Brain microvascular endothelial cell (primary cell): Measurements from ENCODE around the gene PIH1D2.
A peak's percentile ranks its signal among the peaks of the same experiment; 100 is the strongest.

Experiments used
- DNase-seq: peaks from one replicate; pipeline ENCODE4 v3.0.0-alpha.2; 2020
- H3K27ac ChIP-seq: fragments of 250-450 bp; sonication (Bioruptor Pico); 2 replicates; pipeline ENCODE4 v1.5.1; 2020; ENCODE audit warnings: mild to moderate bottlenecking, moderate library complexity
- H3K27me3 ChIP-seq: fragments of 250-450 bp; sonication (Bioruptor Pico); replicated peaks from 2 replicates; pipeline ENCODE4 v1.5.1; 2020; ENCODE audit warnings: mild to moderate bottlenecking
- H3K36me3 ChIP-seq: fragments of 250-450 bp; sonication (Bioruptor Pico); replicated peaks from 2 replicates; pipeline ENCODE4 v1.5.1; 2020; ENCODE audit warnings: mild to moderate bottlenecking
- H3K4me3 ChIP-seq: 2 replicates; pipeline ENCODE4 v1.5.1; 2011; ENCODE audit warnings: low read depth, mild to moderate bottlenecking, control low read depth, low read length, moderate library complexity
- CTCF ChIP-seq: IDR thresholded peaks from 2 replicates; pipeline ENCODE4 v1.5.1; 2011; ENCODE audit warnings: low read depth, mild to moderate bottlenecking, moderate library complexity, low read length, control low read depth, inconsistent platforms; ENCODE audit errors: missing control alignments
- in situ Hi-C: cut with HindIII; loops from 2 replicates; pipeline ENCODE4 v1.10.0; 2017; ENCODE audit warnings: low sequenced_read_pairs, low pct_ligation_motif_present

The PIH1D2 gene

GRCh38 chr11:112082729-112083128 is 8.9 kb upstream of the PIH1D2 start:
- DNase-seq, result peak; percentile 54

GRCh38 chr11:112062923-112063322 is 10.9 kb downstream of the PIH1D2 start:
- Histone ChIP-seq H3K27me3 (no peaks in the 10 kb centered on the region), H3K4me3 (no peak overlapping the region), H3K36me3 (peaks cover 6% of the 10 kb centered on the region), H3K27ac (no peak overlapping the region)
- in situ Hi-C loops, result no loop called here
- TF ChIP-seq CTCF, result no peak
- DNase-seq, result no peak

More at GRCh38 chr11:112082729-112083128, 8.9 kb upstream of the PIH1D2 start:
- TF ChIP-seq CTCF, result no peak
- peaks cover 47% of the 10 kb centered on the region for H3K36me3 ChIP-seq
- peak overlapping the region; percentile 84 for H3K27ac ChIP-seq
- no peaks in the 10 kb centered on the region for H3K27me3 ChIP-seq
- in situ Hi-C loops, result no loop called here
- H3K4me3 ChIP-seq, result no peak overlapping the region

- no peak for DNase-seq
- H3K36me3 ChIP-seq, result peaks cover 19% of the 10 kb centered on the region
- H3K27ac ChIP-seq, result no peak overlapping the region
- in situ Hi-C loops, result no loop called here
- H3K4me3 ChIP-seq, result no peak overlapping the region
- no peak for TF ChIP-seq CTCF
- H3K27me3 ChIP-seq, result no peaks in the 10 kb centered on the region
Observed at GRCh38 chr11:112058103-112058502, 15.7 kb downstream of the PIH1D2 start.

- Histone ChIP-seq H3K27me3 (no peaks in the 10 kb centered on the region), H3K36me3 (peaks cover 21% of the 10 kb centered on the region), H3K4me3 (no peak overlapping the region), H3K27ac (no peak overlapping the region)
- TF ChIP-seq CTCF, result no peak
- no peak for DNase-seq
- in situ Hi-C loops, result no loop called here
Observed at GRCh38 chr11:112057170-112057569, 16.6 kb downstream of the PIH1D2 start.

GRCh38 chr11:112051768-112052167 is 22.0 kb downstream of the PIH1D2 start:
- in situ Hi-C loops, result no loop called here
- DNase-seq, result no peak
- no peaks in the 10 kb centered on the region for H3K27me3 ChIP-seq
- H3K27ac ChIP-seq, result no peak overlapping the region
- no peak overlapping the region for H3K4me3 ChIP-seq
- no peak for TF ChIP-seq CTCF
- peaks cover 27% of the 10 kb centered on the region for H3K36me3 ChIP-seq

GRCh38 chr11:112050721-112051120 is 23.1 kb downstream of the PIH1D2 start:
- Histone ChIP-seq H3K27ac (no peak overlapping the region), H3K27me3 (no peaks in the 10 kb centered on the region), H3K4me3 (no peak overlapping the region), H3K36me3 (peaks cover 32% of the 10 kb centered on the region)
- DNase-seq, result no peak
- no peak for TF ChIP-seq CTCF
- in situ Hi-C loops, result no loop called here
